ENCODE data around the gene RHNO1. TPM values are rescaled to one million over a fixed set of nuclear protein-coding genes. Genes with fewer than 3 reads are reported as not detected.
"Not testable (repeated sequence)": the region's sequence is repeated elsewhere in the genome, so short reads cannot be mapped to it uniquely, and the experiment has no call there.

RHNO1 gene
- total RNA-seq, 3 donors from 2014 or later: 20.1 to 22.6 (median 20.3) TPM

GRCh38 chr12:2853626-2854025 lies 23.4 kb upstream of the RHNO1 start:
- DNase-seq: peak; percentile 42
- H3K36me3 Mint-ChIP-seq (ENCODE audit: insufficient read depth): peaks cover 9% of the 10 kb centered on the region
- H3K4me3 Mint-ChIP-seq: no peak overlapping the region
- peaks cover 1% of the 10 kb centered on the region for H3K4me1 Mint-ChIP-seq (ENCODE audit: low read depth)
- no peaks in the 10 kb centered on the region for H3K9me3 Mint-ChIP-seq
- no peaks in the 10 kb centered on the region for H3K27me3 Mint-ChIP-seq (ENCODE audit: low read depth)
- peak; percentile 70 for ATAC-seq

- DNase-seq (no peak), ATAC-seq (no peak)
- H3K4me3 Mint-ChIP-seq: no peak overlapping the region
- peaks cover 1% of the 10 kb centered on the region for H3K4me1 Mint-ChIP-seq (ENCODE audit: low read depth)
- H3K9me3 Mint-ChIP-seq: no peaks in the 10 kb centered on the region
- peaks cover 9% of the 10 kb centered on the region for H3K36me3 Mint-ChIP-seq (ENCODE audit: insufficient read depth)
- no peaks in the 10 kb centered on the region for H3K27me3 Mint-ChIP-seq (ENCODE audit: low read depth)
These were observed 22.2 kb upstream of the RHNO1 start for GRCh38 chr12:2854669-2855453.

GRCh38 chr12:2855546-2855945 lies 21.5 kb upstream of the RHNO1 start:
- DNase-seq (no peak), ATAC-seq (no peak)
- Mint-ChIP-seq H3K27me3 (ENCODE audit: low read depth) (no peaks in the 10 kb centered on the region), H3K4me1 (ENCODE audit: low read depth) (peaks cover 1% of the 10 kb centered on the region), H3K36me3 (ENCODE audit: insufficient read depth) (peaks cover 9% of the 10 kb centered on the region), H3K9me3 (no peaks in the 10 kb centered on the region), H3K4me3 (no peak overlapping the region)

- peaks cover 1% of the 10 kb centered on the region for H3K4me1 Mint-ChIP-seq (ENCODE audit: low read depth)
- ATAC-seq (no peak), DNase-seq (no peak)
- H3K9me3 Mint-ChIP-seq: no peaks in the 10 kb centered on the region
- H3K4me3 Mint-ChIP-seq: no peak overlapping the region
- H3K27me3 Mint-ChIP-seq (ENCODE audit: low read depth): no peaks in the 10 kb centered on the region
- peaks cover 9% of the 10 kb centered on the region for H3K36me3 Mint-ChIP-seq (ENCODE audit: insufficient read depth)
These were observed 21.0 kb upstream of the RHNO1 start for GRCh38 chr12:2856051-2856450.

- Mint-ChIP-seq H3K4me1 (ENCODE audit: low read depth) (peaks cover 1% of the 10 kb centered on the region), H3K9me3 (no peaks in the 10 kb centered on the region), H3K27me3 (ENCODE audit: low read depth) (no peaks in the 10 kb centered on the region), H3K4me3 (no peak within 1 kb of the TSS), H3K36me3 (ENCODE audit: insufficient read depth) (peaks cover 9% of the 10 kb centered on the region)
- ATAC-seq (no peak), DNase-seq (no peak)
These were observed 20.0 kb upstream of the RHNO1 start, which contains the start of gene TEX52 for GRCh38 chr12:2857021-2857431. Gene TEX52 (minus strand): TSS chr12:2857039. CDS start chr12:2857026, 13 bp downstream.

GRCh38 chr12:2857576-2857975 lies 19.4 kb upstream of the RHNO1 start:
- Mint-ChIP-seq H3K4me3 (no peak overlapping the region), H3K36me3 (ENCODE audit: insufficient read depth) (peaks cover 9% of the 10 kb centered on the region), H3K27me3 (ENCODE audit: low read depth) (no peaks in the 10 kb centered on the region), H3K4me1 (ENCODE audit: low read depth) (peaks cover 1% of the 10 kb centered on the region), H3K9me3 (no peaks in the 10 kb centered on the region)
- no peak for ATAC-seq
- DNase-seq: no peak

GRCh38 chr12:2858334-2858733 lies 18.7 kb upstream of the RHNO1 start:
- H3K27me3 Mint-ChIP-seq (ENCODE audit: low read depth): no peaks in the 10 kb centered on the region
- no peak overlapping the region for H3K4me3 Mint-ChIP-seq
- no peaks in the 10 kb centered on the region for H3K9me3 Mint-ChIP-seq
- peaks cover 9% of the 10 kb centered on the region for H3K36me3 Mint-ChIP-seq (ENCODE audit: insufficient read depth)
- peaks cover 1% of the 10 kb centered on the region for H3K4me1 Mint-ChIP-seq (ENCODE audit: low read depth)
- ATAC-seq: no peak
- no peak for DNase-seq

GRCh38 chr12:2858944-2859421 lies 18.0 kb upstream of the RHNO1 start:
- Mint-ChIP-seq H3K4me1 (ENCODE audit: low read depth) (no peaks in the 10 kb centered on the region), H3K27me3 (ENCODE audit: low read depth) (no peaks in the 10 kb centered on the region), H3K9me3 (no peaks in the 10 kb centered on the region), H3K36me3 (ENCODE audit: insufficient read depth) (peaks cover 9% of the 10 kb centered on the region), H3K4me3 (no peak overlapping the region)
- no peak for ATAC-seq
- DNase-seq: no peak

GRCh38 chr12:2860170-2860569 lies 16.9 kb upstream of the RHNO1 start:
- DNase-seq (no peak), ATAC-seq (no peak)
- no peaks in the 10 kb centered on the region for H3K9me3 Mint-ChIP-seq
- peaks cover 5% of the 10 kb centered on the region for H3K36me3 Mint-ChIP-seq (ENCODE audit: insufficient read depth)
- H3K27me3 Mint-ChIP-seq (ENCODE audit: low read depth): no peaks in the 10 kb centered on the region
- no peaks in the 10 kb centered on the region for H3K4me1 Mint-ChIP-seq (ENCODE audit: low read depth)
- no peak overlapping the region for H3K4me3 Mint-ChIP-seq

- peaks cover 3% of the 10 kb centered on the region for H3K4me1 Mint-ChIP-seq (ENCODE audit: low read depth)
- H3K36me3 Mint-ChIP-seq (ENCODE audit: insufficient read depth): no peaks in the 10 kb centered on the region
- no peaks in the 10 kb centered on the region for H3K27me3 Mint-ChIP-seq (ENCODE audit: low read depth)
- H3K4me3 Mint-ChIP-seq: no peak overlapping the region
- DNase-seq (no peak), ATAC-seq (no peak)
- H3K9me3 Mint-ChIP-seq: no peaks in the 10 kb centered on the region
These were observed 14.1 kb upstream of the RHNO1 start for GRCh38 chr12:2862876-2863275.

GRCh38 chr12:2863402-2863801 lies 13.6 kb upstream of the RHNO1 start:
- ATAC-seq; H3K36me3 Mint-ChIP-seq (ENCODE audit: insufficient read depth); H3K4me1 Mint-ChIP-seq (ENCODE audit: low read depth); DNase-seq; H3K9me3 Mint-ChIP-seq; H3K27me3 Mint-ChIP-seq (ENCODE audit: low read depth); H3K4me3 Mint-ChIP-seq: not testable (repeated sequence)

GRCh38 chr12:2864198-2864597 lies 12.8 kb upstream of the RHNO1 start:
- no peak for ATAC-seq
- Mint-ChIP-seq H3K27me3 (ENCODE audit: low read depth) (no peaks in the 10 kb centered on the region), H3K4me3 (no peak overlapping the region), H3K4me1 (ENCODE audit: low read depth) (peaks cover 9% of the 10 kb centered on the region), H3K36me3 (ENCODE audit: insufficient read depth) (no peaks in the 10 kb centered on the region), H3K9me3 (no peaks in the 10 kb centered on the region)
- no peak for DNase-seq

- H3K4me1 Mint-ChIP-seq (ENCODE audit: low read depth); H3K9me3 Mint-ChIP-seq; H3K27me3 Mint-ChIP-seq (ENCODE audit: low read depth); DNase-seq; ATAC-seq; H3K36me3 Mint-ChIP-seq (ENCODE audit: insufficient read depth); H3K4me3 Mint-ChIP-seq: not testable (repeated sequence)
These were observed 7.9 kb upstream of the RHNO1 start for GRCh38 chr12:2868986-2869632.

- no peak for DNase-seq
- H3K27me3 Mint-ChIP-seq (ENCODE audit: low read depth): no peaks in the 10 kb centered on the region
- H3K9me3 Mint-ChIP-seq: no peaks in the 10 kb centered on the region
- H3K4me3 Mint-ChIP-seq: peak overlapping the region; percentile 79
- no peaks in the 10 kb centered on the region for H3K36me3 Mint-ChIP-seq (ENCODE audit: insufficient read depth)
- H3K4me1 Mint-ChIP-seq (ENCODE audit: low read depth): peaks cover 32% of the 10 kb centered on the region
- peak; percentile 68 to 70 for ATAC-seq
These were observed 484 bp upstream of the RHNO1 start for GRCh38 chr12:2876431-2877046.
